Panc1 (cell line): ENCODE measurements around the gene GNAQ. TPM values are rescaled to one million over a fixed set of nuclear protein-coding genes. Genes with fewer than 3 reads are reported as not detected.

Experiments used
- ATAC-seq: fragments of 200-7000 bp; cut with Tn5 transposase; 2 replicates; pipeline ENCODE4 v1.9.1; 2020; ENCODE audit warnings: mild to moderate bottlenecking, moderate library complexity
- BruUV-seq: library from RNA; stranded (reverse); fragments of 400-500 nt; replicated peaks from 2 replicates; lab custom pipeline; 2021; lab: Mats Ljungman, UMichigan
- CTCF ChIA-PET: fragments of 300-600 bp; sonication (Branson Sonifier 250); formaldehyde crosslinking; loops from one replicate; lab custom pipeline; 2022; ENCODE audit warnings: antibody characterized with exemption; lab: Charles Lee
- POLR2A ChIA-PET: fragments of 300-600 bp; sonication (Branson Sonifier 250); formaldehyde crosslinking; loops from one replicate; lab custom pipeline; 2022; ENCODE audit warnings: antibody characterized with exemption; lab: Charles Lee
- DNase-seq: peaks from one replicate; pipeline ENCODE4 v3.0.0-alpha.2; 2010; ENCODE audit warnings: low read depth, low spot score
- H3K27ac ChIP-seq: 2 replicates; pipeline ENCODE4 v1.5.1; 2011; ENCODE audit warnings: mild to moderate bottlenecking, low read length, inconsistent platforms
- H3K27me3 ChIP-seq: fragments of 200-500 bp; sonication (Bioruptor generic); 2 replicates; pipeline ENCODE4 v1.6.0; 2014; ENCODE audit warnings: low read length, inconsistent platforms; ENCODE audit not compliant: control insufficient read depth, insufficient read depth
- H3K36me3 ChIP-seq: fragments of 200-500 bp; sonication (Bioruptor generic); 2 replicates; pipeline ENCODE4 v1.5.1; 2014; ENCODE audit warnings: inconsistent platforms, mild to moderate bottlenecking, low read length, moderate library complexity; ENCODE audit not compliant: control insufficient read depth, insufficient read depth
- H3K4me1 ChIP-seq: 2 replicates; pipeline ENCODE4 v1.5.1; 2011; ENCODE audit warnings: inconsistent platforms, mild to moderate bottlenecking, low read length, moderate library complexity; ENCODE audit not compliant: control insufficient read depth, insufficient read depth
- H3K4me3 ChIP-seq, 2 experiments: 2 replicates each; pipeline ENCODE4 v1.5.1; 2011 to 2012; ENCODE audit warnings: low read depth in 2 of 2, low read length in 2 of 2, mild to moderate bottlenecking in 2 of 2, inconsistent platforms in 1 of 2, moderate library complexity in 1 of 2
- H3K9me3 ChIP-seq: fragments of 200-500 bp; sonication (Bioruptor generic); 2 replicates; pipeline ENCODE4 v1.5.1; 2014; ENCODE audit warnings: low read depth, mild to moderate bottlenecking, inconsistent platforms, low read length, moderate library complexity; ENCODE audit not compliant: control insufficient read depth, insufficient read depth
- POLR2AphosphoS5 ChIP-seq: IDR thresholded peaks from 2 replicates; pipeline ENCODE4 v1.6.1; 2012; ENCODE audit warnings: mild to moderate bottlenecking, low read depth, low read length, moderate library complexity
- SIN3A ChIP-seq: IDR thresholded peaks from 2 replicates; pipeline ENCODE4 v1.6.1; 2012; ENCODE audit warnings: low read depth, mild to moderate bottlenecking, low read length, moderate library complexity, borderline replicate concordance; ENCODE audit not compliant: insufficient read depth
- TCF7L2 ChIP-seq: IDR thresholded peaks from 2 replicates; pipeline ENCODE4 v1.6.1; 2011; ENCODE audit warnings: mild to moderate bottlenecking, low read depth, low read length, inconsistent platforms
- in situ Hi-C: cut with HindIII; loops from 2 replicates; pipeline ENCODE4 v1.10.0; 2016; ENCODE audit warnings: low sequenced_read_pairs, low pct_unique_long_range_greater_than_20kb
- intact Hi-C: fragments of 100-400 bp; cut with micrococcal nuclease; formaldehyde crosslinking; loops from one replicate; pipeline ENCODE4 v1.10.0; 2022; ENCODE audit not compliant: unreplicated experiment
- total RNA-seq: library from RNA; stranded (reverse); gene quantifications from one replicate; pipeline ENCODE4 v1.2.1, GENCODE V29; 2021; ENCODE audit not compliant: unreplicated experiment
- TF ChIP-seq, protein P1 (sequence below): fragments of 450-650 bp; IDR thresholded peaks from 2 replicates; pipeline ENCODE4 v1.5.1; 2017; ENCODE audit warnings: mild to moderate bottlenecking
- TF ChIP-seq, protein P2 (sequence below), 2 experiments: IDR thresholded peaks; 2 replicates each; pipeline ENCODE4 v1.6.1; 2011 to 2012; ENCODE audit warnings: low read depth in 2 of 2, control low read depth in 1 of 2, low read length in 1 of 2, mild to moderate bottlenecking in 1 of 2, moderate library complexity in 1 of 2; ENCODE audit not compliant: insufficient read depth in 1 of 2

Gene GNAQ
- total RNA-seq, 1 experiment from 2014 or later: 34.5 TPM

DNA sequence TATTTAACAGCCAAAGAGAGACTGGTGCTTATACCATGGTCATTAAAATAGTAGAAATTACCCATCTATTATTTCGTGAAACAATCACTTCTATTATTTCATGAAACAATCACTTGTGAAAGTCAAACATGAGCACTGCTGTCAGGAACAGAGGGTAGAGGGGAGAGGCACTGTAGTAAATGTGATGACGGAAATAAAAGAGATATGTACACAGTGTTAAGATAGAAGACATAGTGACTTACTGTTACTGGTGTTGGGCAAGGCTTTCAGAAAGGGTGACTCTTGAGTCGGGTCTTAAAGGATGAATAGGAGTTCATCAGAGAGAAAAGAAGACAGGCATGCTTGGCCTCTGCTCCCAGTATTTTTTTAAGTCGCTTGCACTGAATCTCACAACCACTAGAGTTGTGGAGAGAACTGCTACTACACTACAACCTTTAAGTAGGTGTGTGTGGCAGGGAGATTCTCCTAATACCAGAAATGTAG is 220.9 kb downstream of the GNAQ start:
- ChIA-PET CTCF (no interaction called here), POLR2A (no interaction called here)
- no peak overlapping the region for H3K27ac ChIP-seq
- TF ChIP-seq TCF7L2 (no peak), POLR2AphosphoS5 (no peak), SIN3A (no peak)
- TF ChIP-seq, protein P1, sequence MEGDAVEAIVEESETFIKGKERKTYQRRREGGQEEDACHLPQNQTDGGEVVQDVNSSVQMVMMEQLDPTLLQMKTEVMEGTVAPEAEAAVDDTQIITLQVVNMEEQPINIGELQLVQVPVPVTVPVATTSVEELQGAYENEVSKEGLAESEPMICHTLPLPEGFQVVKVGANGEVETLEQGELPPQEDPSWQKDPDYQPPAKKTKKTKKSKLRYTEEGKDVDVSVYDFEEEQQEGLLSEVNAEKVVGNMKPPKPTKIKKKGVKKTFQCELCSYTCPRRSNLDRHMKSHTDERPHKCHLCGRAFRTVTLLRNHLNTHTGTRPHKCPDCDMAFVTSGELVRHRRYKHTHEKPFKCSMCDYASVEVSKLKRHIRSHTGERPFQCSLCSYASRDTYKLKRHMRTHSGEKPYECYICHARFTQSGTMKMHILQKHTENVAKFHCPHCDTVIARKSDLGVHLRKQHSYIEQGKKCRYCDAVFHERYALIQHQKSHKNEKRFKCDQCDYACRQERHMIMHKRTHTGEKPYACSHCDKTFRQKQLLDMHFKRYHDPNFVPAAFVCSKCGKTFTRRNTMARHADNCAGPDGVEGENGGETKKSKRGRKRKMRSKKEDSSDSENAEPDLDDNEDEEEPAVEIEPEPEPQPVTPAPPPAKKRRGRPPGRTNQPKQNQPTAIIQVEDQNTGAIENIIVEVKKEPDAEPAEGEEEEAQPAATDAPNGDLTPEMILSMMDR: no peak
- TF ChIP-seq, protein P2, sequence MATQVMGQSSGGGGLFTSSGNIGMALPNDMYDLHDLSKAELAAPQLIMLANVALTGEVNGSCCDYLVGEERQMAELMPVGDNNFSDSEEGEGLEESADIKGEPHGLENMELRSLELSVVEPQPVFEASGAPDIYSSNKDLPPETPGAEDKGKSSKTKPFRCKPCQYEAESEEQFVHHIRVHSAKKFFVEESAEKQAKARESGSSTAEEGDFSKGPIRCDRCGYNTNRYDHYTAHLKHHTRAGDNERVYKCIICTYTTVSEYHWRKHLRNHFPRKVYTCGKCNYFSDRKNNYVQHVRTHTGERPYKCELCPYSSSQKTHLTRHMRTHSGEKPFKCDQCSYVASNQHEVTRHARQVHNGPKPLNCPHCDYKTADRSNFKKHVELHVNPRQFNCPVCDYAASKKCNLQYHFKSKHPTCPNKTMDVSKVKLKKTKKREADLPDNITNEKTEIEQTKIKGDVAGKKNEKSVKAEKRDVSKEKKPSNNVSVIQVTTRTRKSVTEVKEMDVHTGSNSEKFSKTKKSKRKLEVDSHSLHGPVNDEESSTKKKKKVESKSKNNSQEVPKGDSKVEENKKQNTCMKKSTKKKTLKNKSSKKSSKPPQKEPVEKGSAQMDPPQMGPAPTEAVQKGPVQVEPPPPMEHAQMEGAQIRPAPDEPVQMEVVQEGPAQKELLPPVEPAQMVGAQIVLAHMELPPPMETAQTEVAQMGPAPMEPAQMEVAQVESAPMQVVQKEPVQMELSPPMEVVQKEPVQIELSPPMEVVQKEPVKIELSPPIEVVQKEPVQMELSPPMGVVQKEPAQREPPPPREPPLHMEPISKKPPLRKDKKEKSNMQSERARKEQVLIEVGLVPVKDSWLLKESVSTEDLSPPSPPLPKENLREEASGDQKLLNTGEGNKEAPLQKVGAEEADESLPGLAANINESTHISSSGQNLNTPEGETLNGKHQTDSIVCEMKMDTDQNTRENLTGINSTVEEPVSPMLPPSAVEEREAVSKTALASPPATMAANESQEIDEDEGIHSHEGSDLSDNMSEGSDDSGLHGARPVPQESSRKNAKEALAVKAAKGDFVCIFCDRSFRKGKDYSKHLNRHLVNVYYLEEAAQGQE (IDR thresholded peaks at IDR 0.05; ENCODE audit: insufficient read depth in 1 of 2, low read depth in 2 of 2, low read length in 1 of 2): no peak
- in situ Hi-C loops: no loop called here
- H3K4me3 ChIP-seq: no peak overlapping the region
- H3K27me3 ChIP-seq: no peaks in the 10 kb centered on the region
- no peaks in the 10 kb centered on the region for H3K9me3 ChIP-seq
- H3K36me3 ChIP-seq: no peaks in the 10 kb centered on the region
- DNase-seq: no peak
- H3K4me1 ChIP-seq: no peaks in the 10 kb centered on the region
- intact Hi-C loops: no loop called here
- no peak for ATAC-seq
- no TSS peak for BruUV-seq

DNA sequence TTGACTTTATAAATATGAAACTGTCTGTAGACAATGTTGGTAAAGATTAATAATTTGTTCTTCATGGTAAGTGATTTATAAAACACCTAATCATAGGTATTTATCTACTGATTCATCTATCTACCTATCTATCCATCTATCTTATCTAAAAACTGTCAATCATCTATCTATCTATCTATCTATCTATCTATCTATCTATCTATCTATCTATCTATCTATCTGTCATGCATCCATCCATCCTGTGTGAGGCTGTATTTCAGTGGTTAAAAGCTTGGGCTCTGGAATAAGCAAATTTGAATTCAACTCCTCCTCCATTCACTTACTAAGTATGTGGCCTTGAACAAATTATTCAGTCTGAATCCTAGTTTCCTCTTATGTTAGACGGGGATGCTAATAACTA is 221.6 kb downstream of the GNAQ start:
- BruUV-seq: no TSS peak
- no peak for ATAC-seq
- POLR2A ChIA-PET: no interaction called here

More for the DNA sequence above, 221.6 kb downstream of the GNAQ start:
- no peaks in the 10 kb centered on the region for H3K27me3 ChIP-seq
- TF ChIP-seq TCF7L2 (no peak), SIN3A (no peak)
- TF ChIP-seq, protein P1: no peak
- no peaks in the 10 kb centered on the region for H3K36me3 ChIP-seq
- H3K4me3 ChIP-seq: no peak overlapping the region
- no peaks in the 10 kb centered on the region for H3K9me3 ChIP-seq
- DNase-seq: no peak
- H3K27ac ChIP-seq: no peak overlapping the region
- in situ Hi-C loops (no loop called here), intact Hi-C loops (no loop called here)
- CTCF ChIA-PET: no interaction called here
- no peaks in the 10 kb centered on the region for H3K4me1 ChIP-seq
